ENCODE data around the gene SLC29A3. TPM values are rescaled to one million over a fixed set of nuclear protein-coding genes. Genes with fewer than 3 reads are reported as not detected.
A peak's percentile ranks its signal among the peaks of the same experiment; 100 is the strongest.

The SLC29A3 gene
- total RNA-seq, 1 experiment from 2014 or later, result 9.2 TPM

DNA sequence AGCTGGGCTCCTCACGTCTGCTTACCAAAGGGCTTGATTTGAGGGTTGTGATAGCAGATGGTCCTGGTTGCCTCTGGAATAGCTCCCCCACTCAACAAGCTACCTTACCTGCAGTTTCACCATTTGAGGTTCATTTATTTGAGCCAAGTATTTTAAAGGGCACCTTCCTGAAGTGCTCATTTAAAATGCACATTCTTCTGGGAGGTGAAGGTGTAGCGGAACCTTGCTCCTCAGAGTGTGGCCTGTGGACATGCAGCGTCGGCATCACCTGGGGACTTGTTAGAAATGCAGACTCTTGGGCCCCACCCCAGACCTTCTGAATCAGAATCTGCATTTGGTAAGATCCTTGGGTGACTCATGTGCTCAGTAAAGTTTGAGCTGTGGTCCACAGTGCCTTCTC, 79.9 kb downstream of the SLC29A3 start:
- DNase-seq, result no peak
- H3K4me3 Mint-ChIP-seq, result peak overlapping the region in 1 of 2 experiments; percentile 29; a peak in 2 of 5 replicates
- H3K14ac ChIP-seq (ENCODE audit: insufficient read depth, low read length), result no peak overlapping the region
- no peak overlapping the region for H3K9ac ChIP-seq (ENCODE audit: extremely low read depth, insufficient read length, low read length)
- H3K23ac ChIP-seq (ENCODE audit: insufficient read length, low read depth, low read length), result no peak overlapping the region
- peaks cover 25% of the 10 kb centered on the region; the same call in 1 of the 2 replicates for H3K27me3 ChIP-seq (ENCODE audit: insufficient read depth, low read length)
- no peaks in the 10 kb centered on the region for H3K9me3 ChIP-seq (ENCODE audit: control insufficient read depth, low read depth, low read length)
- no peak overlapping the region for H2AK5ac ChIP-seq (ENCODE audit: insufficient read length, low read length)
- no peak overlapping the region for H3K27ac ChIP-seq (ENCODE audit: insufficient read length, low read depth, low read length)
- no peak overlapping the region for H3K4me2 ChIP-seq (ENCODE audit: insufficient read depth, insufficient read length, low read length)
- no peaks in the 10 kb centered on the region; a peak in 1 of 5 replicates for H3K9me3 Mint-ChIP-seq
- H3K36me3 Mint-ChIP-seq (ENCODE audit: insufficient read depth in 1 of 3, low read depth in 3 of 3), result peaks cover 0 to 1% (median 0%) of the 10 kb centered on the region in 3 experiments; a peak in 1 of 7 replicates
- H4K5ac ChIP-seq (ENCODE audit: insufficient read length, low read depth, low read length), result no peak overlapping the region
- H2BK120ac ChIP-seq (ENCODE audit: low read depth, low read length, poor library complexity, severe bottlenecking), result no peak overlapping the region
- H3K23me2 ChIP-seq (ENCODE audit: insufficient read length, low read depth, low read length, poor library complexity, severe bottlenecking), result peaks cover 6% of the 10 kb centered on the region
- H2BK12ac ChIP-seq (ENCODE audit: insufficient read length, low read depth, low read length), result no peak overlapping the region
- H2BK15ac ChIP-seq (ENCODE audit: low read depth, low read length), result no peak overlapping the region
- no peak overlapping the region for H3K56ac ChIP-seq (ENCODE audit: insufficient read length, low read depth, low read length)
- H2BK5ac ChIP-seq (ENCODE audit: insufficient read length, low read length), result no peak overlapping the region
- no peaks in the 10 kb centered on the region for H3K79me1 ChIP-seq (ENCODE audit: insufficient read depth, low read depth, low read length, poor library complexity, severe bottlenecking)
- no peaks in the 10 kb centered on the region for H4K20me1 ChIP-seq (ENCODE audit: control insufficient read depth, insufficient read depth, insufficient read length)
- TF ChIP-seq, protein P1, sequence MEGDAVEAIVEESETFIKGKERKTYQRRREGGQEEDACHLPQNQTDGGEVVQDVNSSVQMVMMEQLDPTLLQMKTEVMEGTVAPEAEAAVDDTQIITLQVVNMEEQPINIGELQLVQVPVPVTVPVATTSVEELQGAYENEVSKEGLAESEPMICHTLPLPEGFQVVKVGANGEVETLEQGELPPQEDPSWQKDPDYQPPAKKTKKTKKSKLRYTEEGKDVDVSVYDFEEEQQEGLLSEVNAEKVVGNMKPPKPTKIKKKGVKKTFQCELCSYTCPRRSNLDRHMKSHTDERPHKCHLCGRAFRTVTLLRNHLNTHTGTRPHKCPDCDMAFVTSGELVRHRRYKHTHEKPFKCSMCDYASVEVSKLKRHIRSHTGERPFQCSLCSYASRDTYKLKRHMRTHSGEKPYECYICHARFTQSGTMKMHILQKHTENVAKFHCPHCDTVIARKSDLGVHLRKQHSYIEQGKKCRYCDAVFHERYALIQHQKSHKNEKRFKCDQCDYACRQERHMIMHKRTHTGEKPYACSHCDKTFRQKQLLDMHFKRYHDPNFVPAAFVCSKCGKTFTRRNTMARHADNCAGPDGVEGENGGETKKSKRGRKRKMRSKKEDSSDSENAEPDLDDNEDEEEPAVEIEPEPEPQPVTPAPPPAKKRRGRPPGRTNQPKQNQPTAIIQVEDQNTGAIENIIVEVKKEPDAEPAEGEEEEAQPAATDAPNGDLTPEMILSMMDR (conservative IDR thresholded peaks at IDR 0.05), result no peak
- no peak overlapping the region for H3T11ph ChIP-seq (ENCODE audit: low read length)
- no peak overlapping the region for H2AFZ ChIP-seq (ENCODE audit: low read length)
- peaks cover 3% of the 10 kb centered on the region; the same call in 1 of the 2 replicates for H3K4me1 ChIP-seq (ENCODE audit: insufficient read depth, low read length)
- peaks cover 14 to 18% of the 10 kb centered on the region in 2 experiments for H3K4me1 Mint-ChIP-seq
- H4K8ac ChIP-seq (replicated peaks; ENCODE audit: insufficient read length, low read depth, low read length), result no peak overlapping the region
- H3K79me2 ChIP-seq (ENCODE audit: insufficient read depth, low read length), result no peaks in the 10 kb centered on the region
- WGBS (ENCODE audit: extremely low coverage, insufficient read length, low lambda C conversion rate), result no CpG with 5 or more reads among the region's 4 CpGs
- no peak overlapping the region for H4K91ac ChIP-seq (ENCODE audit: insufficient read length, low read depth, low read length)
- H2BK20ac ChIP-seq (ENCODE audit: low read depth, low read length, poor library complexity, severe bottlenecking), result no peak overlapping the region
- no peak overlapping the region for H3K18ac ChIP-seq (ENCODE audit: insufficient read length, low read depth, low read length)
- H3K27me3 Mint-ChIP-seq (ENCODE audit: low read depth), result peaks cover 82% of the 10 kb centered on the region
- no peak overlapping the region for H3K4ac ChIP-seq (ENCODE audit: low read depth, low read length)
- no peak overlapping the region for H3K27ac Mint-ChIP-seq

Data from H9 (cell line).